Stimulated activated CD8-positive, alpha-beta memory T cell treated with anti-CD3 and anti-CD28 coated beads, Interleukin-12 subunit alpha, Interleukin-12 subunit beta, amount 100 ng/mL, for 4 hours (primary cell): Measurements from ENCODE around the gene YBX2.
"Not testable (repeated sequence)": the region's sequence is repeated elsewhere in the genome, so short reads cannot be mapped to it uniquely, and the experiment has no call there.

Source experiments
- DNase-seq: peaks from one replicate; pipeline ENCODE4 v3.0.0-alpha.2; 2020; ENCODE audit warnings: low read depth

Gene YBX2

DNA sequence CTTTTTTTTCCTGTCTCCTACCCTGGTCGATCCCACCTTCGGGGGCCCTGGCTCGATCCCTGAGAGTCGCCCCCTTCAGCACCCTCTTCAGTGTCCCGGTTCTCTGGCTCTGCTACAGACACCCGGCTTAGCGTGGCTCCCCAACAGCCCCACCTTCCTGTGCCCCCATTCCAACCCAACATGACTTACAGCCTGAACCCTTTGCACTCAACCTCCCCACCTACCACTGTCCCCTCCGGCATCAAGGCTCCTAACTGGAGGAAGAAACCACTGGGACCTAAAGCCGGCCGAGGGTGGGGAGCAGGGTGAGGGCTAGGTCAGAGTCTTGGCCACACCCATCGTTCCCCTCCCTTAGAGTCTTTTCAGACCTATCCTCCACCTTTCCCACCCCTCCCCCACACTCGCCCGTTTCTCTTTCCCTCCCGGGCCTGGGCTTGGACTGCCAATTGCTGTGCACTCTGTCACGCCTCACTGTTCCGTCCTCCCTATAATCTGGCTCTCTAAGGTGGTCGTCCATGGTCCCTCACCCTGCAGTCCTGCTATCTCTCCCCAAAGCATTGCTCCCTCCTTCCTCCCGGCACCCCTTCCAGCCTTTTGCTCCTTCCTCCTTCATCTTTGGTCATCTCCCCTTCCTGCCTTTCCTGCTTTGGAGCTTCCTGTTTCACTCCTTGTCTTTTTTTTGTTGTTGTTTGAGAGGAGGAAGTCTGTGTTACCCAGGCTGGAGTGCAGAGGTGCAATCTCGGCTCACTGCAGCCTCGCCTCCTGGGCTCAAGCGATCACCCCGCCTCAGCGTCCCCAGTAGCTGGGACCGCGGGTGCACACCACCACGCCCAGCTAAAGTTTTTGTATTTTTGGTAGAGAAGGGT lies 31.3 kb downstream of the YBX2 start:
- no peak for DNase-seq

DNA sequence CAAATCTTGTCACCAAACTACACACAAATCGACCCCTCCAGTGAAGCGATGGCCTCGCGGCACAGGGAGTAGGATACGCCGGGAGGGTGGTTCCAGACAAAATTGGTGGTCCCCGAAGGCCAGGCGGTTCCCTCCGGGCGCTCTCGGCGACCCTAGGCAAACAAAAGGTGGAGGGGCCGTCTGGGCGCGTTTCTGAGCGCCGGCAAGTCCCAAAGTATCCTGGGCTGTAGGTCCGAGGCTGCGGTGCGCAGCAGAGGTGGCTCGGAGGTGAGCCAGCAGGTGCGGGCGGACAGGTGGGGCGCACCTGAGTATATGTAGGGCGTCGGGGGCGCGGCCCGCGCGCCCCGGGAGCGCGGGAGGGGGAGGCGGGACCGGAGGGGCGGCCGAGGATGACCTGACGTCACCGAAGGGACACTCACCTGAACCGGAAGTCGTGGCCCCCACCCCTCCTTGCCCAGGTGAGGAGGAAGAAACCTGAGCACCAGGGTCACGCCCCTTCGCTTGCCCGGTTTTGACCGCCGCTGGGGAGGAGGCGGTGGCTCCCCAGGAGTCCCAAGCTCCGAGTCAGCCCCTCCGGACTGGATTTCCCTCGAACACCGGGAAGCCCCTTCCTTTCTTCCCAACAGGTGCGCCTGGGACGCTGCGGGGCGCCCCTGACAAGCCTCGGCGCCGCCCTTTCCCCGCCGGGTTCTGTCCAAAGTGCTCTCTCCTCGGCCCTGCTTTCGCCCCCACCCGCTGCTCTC lies 32.1 kb downstream of the YBX2 start, which contains the start of gene CLDN7:
TSS of gene CLDN7 (minus strand) at position 287 of the 743 bp plus-strand sequence. CDS start 435 bp downstream, outside the sequence.
- no peak for DNase-seq

- peak; percentile 38 for DNase-seq
Measured at GRCh38 chr17:7261379-7262191, 32.9 kb downstream of the YBX2 start.

- peak; percentile 27 for DNase-seq
Measured at GRCh38 chr17:7260651-7261378, 33.6 kb downstream of the YBX2 start.

DNA sequence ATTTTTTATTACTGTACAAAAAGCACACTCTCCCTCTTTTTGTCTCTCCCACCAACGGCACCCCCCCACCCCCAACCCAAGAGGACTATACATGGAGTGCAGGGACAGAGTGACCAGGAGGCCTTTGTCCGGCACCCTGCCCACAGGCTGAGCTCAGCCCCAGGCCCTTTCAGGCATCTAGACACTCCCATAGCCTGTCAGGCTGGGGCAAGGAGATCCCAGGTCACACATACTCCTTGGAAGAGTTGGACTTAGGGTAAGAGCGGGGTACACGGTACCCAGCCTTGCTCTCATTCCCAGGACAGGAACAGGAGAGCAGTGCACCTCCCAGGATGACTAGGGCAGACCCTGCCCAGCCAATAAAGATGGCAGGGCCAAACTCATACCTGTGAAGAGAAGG lies 34.3 kb downstream of the YBX2 start:
- DNase-seq: no peak

- no peak for DNase-seq
Measured at GRCh38 chr17:7259555-7259889, 34.9 kb downstream of the YBX2 start.

DNA sequence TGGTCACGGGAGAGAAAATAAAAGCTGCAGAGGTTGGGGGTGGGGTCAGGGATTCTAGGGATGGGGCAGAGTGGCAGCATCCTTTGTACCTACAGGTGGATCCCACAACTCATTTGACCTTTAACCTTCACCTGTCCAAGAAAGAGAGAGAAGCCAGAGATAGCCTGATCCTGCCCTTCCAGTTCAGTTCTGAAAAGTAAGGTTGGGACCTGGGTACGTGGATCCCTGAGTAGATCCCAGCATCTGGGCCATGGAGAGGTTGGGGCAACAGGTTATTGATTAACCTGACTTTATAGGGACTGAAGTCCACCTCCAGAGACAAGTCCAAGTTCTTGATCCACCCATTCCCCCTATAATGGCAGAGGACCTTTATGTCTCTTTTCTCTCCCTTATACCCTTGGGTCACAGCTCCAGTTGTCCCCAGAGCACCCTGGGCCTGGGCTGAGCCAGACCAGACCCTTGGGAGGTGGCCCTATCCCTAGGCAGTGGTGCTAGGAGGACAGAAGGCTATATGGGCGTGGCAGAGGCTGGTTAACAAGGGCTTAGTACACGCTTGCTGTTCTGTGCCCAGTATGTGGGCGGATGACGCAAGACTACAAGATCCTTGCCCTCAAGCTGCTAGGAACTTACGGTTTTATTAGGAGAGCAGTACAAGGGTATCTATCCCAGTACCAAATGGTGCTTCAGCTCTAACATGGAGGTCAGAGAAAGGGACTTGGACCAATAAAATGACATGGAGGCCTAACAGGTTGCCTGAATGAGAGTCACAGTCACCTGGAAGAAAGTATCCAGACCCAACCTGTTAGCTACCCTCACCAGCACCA lies 35.5 kb downstream of the YBX2 start:
- DNase-seq: no peak

GRCh38 chr17:7256766-7257456 lies 37.5 kb downstream of the YBX2 start:
- no peak for DNase-seq

DNA sequence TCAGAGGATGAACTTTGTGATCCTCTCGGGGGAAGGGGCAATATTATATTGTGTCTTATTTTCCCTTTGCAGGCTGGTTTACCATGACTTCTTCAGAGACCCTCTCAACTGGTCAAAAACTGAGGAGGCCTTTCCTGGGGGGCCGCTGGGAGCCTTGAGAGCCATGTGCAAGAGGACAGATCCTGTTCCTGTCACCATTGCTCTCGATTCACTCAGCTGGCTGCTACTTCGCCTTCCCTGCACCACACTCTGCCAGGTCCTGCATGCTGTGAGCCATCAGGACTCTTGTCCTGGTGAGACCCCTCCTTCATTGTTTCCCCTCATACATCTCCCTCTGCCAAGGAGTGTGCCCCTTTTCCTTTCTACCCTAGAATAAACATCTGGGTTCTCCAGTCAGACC lies 39.9 kb downstream of the YBX2 start:
- no peak for DNase-seq

DNA sequence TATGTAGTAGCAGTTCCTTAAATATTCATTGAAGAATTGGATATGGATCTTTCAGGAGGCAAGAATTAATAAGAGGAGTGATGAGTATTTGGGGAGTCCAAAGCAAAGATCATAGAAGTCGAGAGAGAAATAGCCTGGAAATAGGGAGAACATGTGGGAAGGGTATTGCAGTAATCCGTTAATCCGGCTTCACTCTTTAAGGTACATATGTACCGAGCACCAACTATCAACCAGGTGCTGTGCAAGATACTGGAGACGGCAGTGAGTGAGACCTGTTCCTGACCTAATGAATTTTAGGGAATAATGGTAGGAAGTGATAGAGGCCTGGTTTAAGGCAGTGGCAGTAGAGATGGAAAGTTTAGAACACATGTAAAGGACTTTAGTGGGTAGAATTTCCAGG lies 41.4 kb downstream of the YBX2 start:
- no peak for DNase-seq

- DNase-seq: peak; percentile 73
Measured at GRCh38 chr17:7252176-7253043, 42.0 kb downstream of the YBX2 start, which contains the start of gene ELP5. Gene ELP5 (plus strand): TSS chr17:7252215. CDS start chr17:7252551, 336 bp downstream.

GRCh38 chr17:7251661-7252175 lies 42.7 kb downstream of the YBX2 start, which contains the start of gene CTDNEP1:
Gene CTDNEP1 (minus strand): TSS chr17:7251734. CDS start chr17:7251296, 438 bp downstream.
- DNase-seq: peak; percentile 97

DNA sequence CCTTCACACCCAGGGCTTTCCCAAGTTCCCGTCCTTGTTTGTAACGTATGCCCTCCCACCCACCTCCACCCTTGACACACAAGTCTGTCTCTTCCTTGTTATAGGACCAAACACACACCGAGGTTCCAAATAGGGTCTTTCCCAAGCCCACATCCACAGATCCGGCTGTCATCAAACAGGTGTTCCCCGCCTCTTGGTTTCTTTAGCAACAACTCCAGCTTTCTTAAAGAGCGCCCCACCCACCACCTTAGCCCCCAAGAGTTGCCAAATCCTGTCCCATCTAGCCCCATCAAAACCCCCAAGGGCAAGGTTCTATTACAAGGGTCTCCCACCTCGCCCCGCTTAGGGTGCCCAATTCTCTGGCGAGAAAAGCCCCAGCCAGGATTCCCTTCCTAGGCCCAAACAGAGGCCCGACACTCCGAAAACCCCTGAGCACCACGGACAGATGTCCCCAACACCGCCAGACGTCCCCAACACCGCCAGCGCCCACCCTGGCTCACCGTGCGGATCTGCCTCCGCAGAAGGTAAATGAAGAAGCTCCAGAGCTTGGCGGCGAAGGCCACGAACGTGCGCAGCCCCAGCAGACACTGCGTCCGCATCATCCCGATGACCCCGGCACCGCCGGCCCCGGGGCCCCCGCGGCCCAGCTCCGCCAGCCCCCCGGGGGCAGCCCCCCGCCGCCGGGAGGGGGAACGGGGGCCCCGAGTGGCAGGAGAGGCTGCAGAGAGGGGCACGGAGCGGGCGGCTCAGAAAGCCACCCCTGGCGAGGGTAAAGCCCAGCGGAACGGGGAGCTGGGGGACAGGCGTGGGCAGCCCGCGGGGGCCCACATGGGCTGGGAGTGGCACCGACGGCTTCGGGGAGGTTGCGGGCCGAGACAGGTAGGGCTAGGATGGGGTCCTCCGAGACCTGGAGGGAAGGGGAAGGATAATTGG lies 43.5 kb downstream of the YBX2 start:
- no peak for DNase-seq

GRCh38 chr17:7249830-7250229 lies 44.6 kb downstream of the YBX2 start:
- no peak for DNase-seq

- no peak for DNase-seq
Measured at GRCh38 chr17:7249214-7249613, 45.2 kb downstream of the YBX2 start.

GRCh38 chr17:7248796-7249195 lies 45.6 kb downstream of the YBX2 start:
- DNase-seq: no peak

DNA sequence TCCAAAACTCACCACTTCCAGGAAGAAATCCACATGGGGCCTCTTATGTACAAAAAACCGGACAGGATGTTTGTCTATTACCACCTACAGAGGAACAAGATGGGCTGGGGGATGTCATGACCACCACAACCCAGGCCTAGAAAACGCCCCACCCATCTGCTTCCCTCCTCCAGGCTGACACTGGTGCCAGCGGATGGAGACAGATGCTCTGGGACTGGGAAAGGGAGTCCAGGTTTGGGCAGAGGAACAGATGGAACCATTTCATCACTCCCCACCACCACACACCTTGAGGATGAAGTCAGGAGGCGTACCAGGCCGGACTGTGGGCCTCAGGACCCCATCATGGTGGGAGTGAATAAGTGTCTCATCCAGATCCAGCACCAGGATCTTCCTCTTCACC lies 47.7 kb downstream of the YBX2 start:
- DNase-seq: no peak

GRCh38 chr17:7243838-7244237 lies 50.6 kb downstream of the YBX2 start:
- DNase-seq: not testable (repeated sequence)
